Astrocyte of the cerebellum (primary cell): ENCODE data around the gene CUTC.
"Not testable (repeated sequence)": the region's sequence is repeated elsewhere in the genome, so short reads cannot be mapped to it uniquely, and the experiment has no call there.

Source experiments
- DNase-seq: peaks from one replicate; pipeline ENCODE4 v3.0.0-alpha.2; 2011; ENCODE audit warnings: low read depth
- H3K4me3 ChIP-seq: 2 replicates; pipeline ENCODE4 v1.5.1; 2011; ENCODE audit warnings: mild to moderate bottlenecking, low read depth, low read length, moderate library complexity
- in situ Hi-C: cut with HindIII; loops from 2 replicates; pipeline ENCODE4 v1.10.0; 2017; ENCODE audit warnings: low sequenced_read_pairs
- TF ChIP-seq, protein P1 (sequence below): IDR thresholded peaks from 2 replicates; pipeline ENCODE4 v1.5.1; 2012; ENCODE audit warnings: low read length, low read depth, moderate library complexity, mild to moderate bottlenecking; ENCODE audit errors: missing control alignments

Gene CUTC

GRCh38 chr10:99720387-99720786 is 11.6 kb upstream of the CUTC start:
- DNase-seq = no peak

DNA sequence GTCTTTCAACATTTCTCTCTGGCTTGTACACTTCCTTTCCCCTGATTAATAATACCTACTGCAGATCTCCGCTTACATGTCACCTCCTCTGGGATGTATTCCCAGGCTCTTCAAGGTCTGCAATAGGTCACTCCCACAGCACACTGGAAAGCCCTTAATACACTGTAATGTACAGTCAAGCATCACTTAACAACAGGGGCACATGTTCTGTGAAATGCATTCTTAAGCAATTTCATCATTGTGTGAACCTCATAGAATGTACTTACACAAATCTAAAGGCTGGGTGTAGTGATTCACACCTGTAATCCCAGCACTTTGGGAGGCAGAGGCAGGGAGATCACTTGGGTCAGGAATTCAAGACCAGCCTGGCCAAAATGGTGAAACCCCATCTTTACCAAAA is 2.0 kb upstream of the CUTC start:
- no peak overlapping the region for H3K4me3 ChIP-seq
- TF ChIP-seq, protein P1, sequence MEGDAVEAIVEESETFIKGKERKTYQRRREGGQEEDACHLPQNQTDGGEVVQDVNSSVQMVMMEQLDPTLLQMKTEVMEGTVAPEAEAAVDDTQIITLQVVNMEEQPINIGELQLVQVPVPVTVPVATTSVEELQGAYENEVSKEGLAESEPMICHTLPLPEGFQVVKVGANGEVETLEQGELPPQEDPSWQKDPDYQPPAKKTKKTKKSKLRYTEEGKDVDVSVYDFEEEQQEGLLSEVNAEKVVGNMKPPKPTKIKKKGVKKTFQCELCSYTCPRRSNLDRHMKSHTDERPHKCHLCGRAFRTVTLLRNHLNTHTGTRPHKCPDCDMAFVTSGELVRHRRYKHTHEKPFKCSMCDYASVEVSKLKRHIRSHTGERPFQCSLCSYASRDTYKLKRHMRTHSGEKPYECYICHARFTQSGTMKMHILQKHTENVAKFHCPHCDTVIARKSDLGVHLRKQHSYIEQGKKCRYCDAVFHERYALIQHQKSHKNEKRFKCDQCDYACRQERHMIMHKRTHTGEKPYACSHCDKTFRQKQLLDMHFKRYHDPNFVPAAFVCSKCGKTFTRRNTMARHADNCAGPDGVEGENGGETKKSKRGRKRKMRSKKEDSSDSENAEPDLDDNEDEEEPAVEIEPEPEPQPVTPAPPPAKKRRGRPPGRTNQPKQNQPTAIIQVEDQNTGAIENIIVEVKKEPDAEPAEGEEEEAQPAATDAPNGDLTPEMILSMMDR = no peak
- in situ Hi-C loops = no loop called here
- no peak for DNase-seq

More at GRCh38 chr10:99720387-99720786, 11.6 kb upstream of the CUTC start:
- in situ Hi-C loops = loop anchor here (25.0 kb wide), 1 partner anchor 1258 kb away; no protein-coding TSS in a partner anchor
- H3K4me3 ChIP-seq = no peak overlapping the region
- TF ChIP-seq, protein P1 = no peak

GRCh38 chr10:99731306-99732032 is 565 bp upstream of the CUTC start:
- in situ Hi-C loops = no loop called here
- TF ChIP-seq, protein P1 = peak; percentile 26
- no peak for DNase-seq
- peak overlapping the region; percentile 70 for H3K4me3 ChIP-seq

DNA sequence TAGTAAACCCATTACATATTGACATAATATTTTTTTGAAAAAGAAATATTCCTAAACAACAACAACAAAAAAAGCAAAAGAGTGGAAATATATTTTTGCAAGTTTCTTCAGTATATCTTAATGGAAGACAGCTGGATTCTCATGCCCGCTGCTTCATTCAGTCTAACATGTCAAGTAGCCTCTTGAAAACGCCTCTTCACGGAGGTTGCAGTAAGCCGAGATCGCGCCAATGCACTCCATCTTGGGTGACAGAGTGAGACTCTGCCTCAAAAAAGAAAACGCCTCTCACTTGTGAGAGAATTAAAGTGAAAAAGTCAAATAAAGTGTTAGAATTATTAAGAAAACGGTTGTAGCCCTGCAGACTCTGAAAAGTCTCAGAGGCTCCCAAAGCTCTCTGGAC is 1.3 kb downstream of the CUTC start:
- DNase-seq = no peak
- in situ Hi-C loops = no loop called here
- TF ChIP-seq, protein P1 = no peak
- H3K4me3 ChIP-seq = no peak overlapping the region

- H3K4me3 ChIP-seq, in situ Hi-C loops, DNase-seq: not testable (repeated sequence)
Measured at GRCh38 chr10:99734111-99734510, 2.1 kb downstream of the CUTC start.

- in situ Hi-C loops = no loop called here
- DNase-seq = no peak
- TF ChIP-seq, protein P1 = no peak
- no peak overlapping the region for H3K4me3 ChIP-seq
Measured at GRCh38 chr10:99740260-99740659, 8.2 kb downstream of the CUTC start.

DNA sequence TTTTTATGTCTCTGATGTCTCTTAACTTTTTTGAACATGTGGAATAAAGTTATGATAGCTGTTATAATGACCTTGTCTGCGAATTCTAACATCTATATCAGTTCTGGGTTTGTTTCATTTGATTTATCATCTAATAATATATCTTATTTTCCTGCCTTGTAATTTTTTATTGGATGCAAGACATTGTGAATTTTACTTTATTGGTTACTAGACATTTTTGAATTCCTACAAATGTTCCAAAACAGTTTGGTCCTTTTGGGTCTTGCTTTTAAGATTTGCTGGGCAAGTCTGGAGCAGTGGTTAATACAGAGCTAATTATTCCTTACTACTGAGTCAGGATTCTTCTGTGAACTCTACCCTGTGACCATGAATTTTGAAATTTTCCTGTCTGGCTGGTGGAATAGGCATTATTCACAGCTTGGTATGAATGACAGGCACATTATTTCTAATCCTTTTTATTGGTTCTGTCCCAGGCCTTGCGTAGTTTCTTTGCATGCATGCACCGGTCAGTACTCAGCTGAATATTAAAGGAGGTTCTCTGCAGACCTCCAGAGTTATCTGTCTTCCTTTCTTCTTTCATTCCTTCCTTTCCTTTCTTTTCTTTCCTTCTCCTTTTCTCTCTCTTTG is 9.0 kb downstream of the CUTC start:
- DNase-seq = no peak
- in situ Hi-C loops = no loop called here
- TF ChIP-seq, protein P1 = no peak
- H3K4me3 ChIP-seq = no peak overlapping the region
